Left lobe of liver (tissue), 2 donors: ENCODE data around the gene BCL7C. TPM values are rescaled to one million over a fixed set of nuclear protein-coding genes. Genes with fewer than 3 reads are reported as not detected.
"Not testable (repeated sequence)": the region's sequence is repeated elsewhere in the genome, so short reads cannot be mapped to it uniquely, and the experiment has no call there.

Experiments used
- ATAC-seq: fragments of 200-7000 bp; cut with Tn5 transposase; one replicate; pipeline ENCODE4 v1.9.1; 2020; ENCODE audit warnings: mild to moderate bottlenecking, moderate library complexity
- DNase-seq: peaks from one replicate; pipeline ENCODE4 v3.0.0-alpha.2; 2020; ENCODE audit warnings: low spot score
- total RNA-seq: library from RNA; stranded (reverse); gene quantifications from one replicate; pipeline ENCODE4 v1.2.1, GENCODE V29; 2021
- donor health status: DM: no; HTN: no; CAD: no; lungs with moderate emphysema.
- donor health status: DM: no; HTN: yes; CAD: no.

The BCL7C gene
- 6.2 TPM for total RNA-seq

GRCh38 chr16:30893744-30894539, at the start of gene BCL7C:
TSS of gene BCL7C (minus strand) at chr16:30894077. CDS start at chr16:30893944, 133 bp downstream.
- ATAC-seq (peak; percentile 90), DNase-seq (peak; percentile 95)

GRCh38 chr16:30942426-30942806, 48.5 kb upstream of the BCL7C start:
- ATAC-seq (no peak), DNase-seq (no peak)

GRCh38 chr16:30941600-30942425, 47.9 kb upstream of the BCL7C start:
- ATAC-seq (peak; percentile 96), DNase-seq (peak; percentile 83)

- ATAC-seq, DNase-seq: not testable (repeated sequence)
Measured at GRCh38 chr16:30939571-30939970, 45.7 kb upstream of the BCL7C start.

DNA sequence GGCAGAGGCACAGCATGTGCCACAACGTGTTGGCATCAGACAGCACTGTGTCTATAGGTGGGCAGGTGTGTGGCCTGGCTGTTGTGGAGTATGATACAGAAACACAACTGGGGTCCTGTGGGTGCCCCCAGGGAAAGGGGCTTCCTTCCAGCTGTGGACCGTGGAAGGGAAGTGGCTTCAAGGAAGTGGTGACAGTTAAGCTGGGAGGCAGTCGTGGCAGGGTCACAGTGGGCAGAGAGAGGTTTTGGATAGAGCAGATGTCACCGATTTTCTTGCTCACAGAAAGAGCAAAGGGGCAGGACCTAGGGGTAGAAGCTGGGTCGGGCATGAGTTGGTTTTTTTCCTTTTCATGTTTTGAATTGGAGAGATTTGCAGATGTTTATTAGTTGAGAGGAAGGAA, 43.8 kb upstream of the BCL7C start:
- DNase-seq: no peak
- no peak for ATAC-seq

DNA sequence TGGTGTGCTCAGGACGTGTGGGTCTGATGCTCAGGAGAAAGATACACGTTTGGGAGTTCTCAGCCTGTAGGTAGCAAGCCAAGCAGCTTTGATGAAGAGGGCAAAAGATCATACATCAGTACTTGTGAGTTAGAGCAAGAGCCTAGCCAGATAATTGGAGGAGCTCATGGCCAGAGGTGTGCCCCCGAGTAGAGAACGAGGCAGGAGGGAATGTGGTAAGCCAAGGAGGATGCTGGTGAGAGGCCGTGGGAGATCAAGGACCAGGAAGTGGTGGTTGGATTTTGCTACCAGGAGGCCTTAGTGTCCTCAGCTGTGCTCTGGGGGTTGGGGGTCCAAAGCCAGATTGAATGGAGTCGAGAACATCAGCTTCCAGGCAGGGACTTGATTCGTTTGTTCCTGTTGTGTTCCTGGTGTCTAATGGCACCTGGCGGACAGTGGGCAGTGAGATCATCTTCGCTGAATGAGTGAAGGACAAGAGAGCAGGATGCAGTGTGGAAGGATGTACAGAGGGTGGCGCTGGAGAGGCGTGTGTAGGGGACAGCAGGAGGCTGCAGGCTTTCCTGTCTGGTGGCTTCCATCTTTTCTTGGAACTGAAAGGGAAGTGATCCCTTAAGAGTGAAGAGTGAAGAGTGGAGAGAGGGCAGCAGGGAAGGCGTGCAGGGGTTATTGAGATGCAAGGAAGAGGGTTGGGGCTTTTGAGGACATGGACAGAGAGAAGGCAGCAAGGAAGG, 41.1 kb upstream of the BCL7C start:
- ATAC-seq: peak; percentile 65
- DNase-seq: no peak

DNA sequence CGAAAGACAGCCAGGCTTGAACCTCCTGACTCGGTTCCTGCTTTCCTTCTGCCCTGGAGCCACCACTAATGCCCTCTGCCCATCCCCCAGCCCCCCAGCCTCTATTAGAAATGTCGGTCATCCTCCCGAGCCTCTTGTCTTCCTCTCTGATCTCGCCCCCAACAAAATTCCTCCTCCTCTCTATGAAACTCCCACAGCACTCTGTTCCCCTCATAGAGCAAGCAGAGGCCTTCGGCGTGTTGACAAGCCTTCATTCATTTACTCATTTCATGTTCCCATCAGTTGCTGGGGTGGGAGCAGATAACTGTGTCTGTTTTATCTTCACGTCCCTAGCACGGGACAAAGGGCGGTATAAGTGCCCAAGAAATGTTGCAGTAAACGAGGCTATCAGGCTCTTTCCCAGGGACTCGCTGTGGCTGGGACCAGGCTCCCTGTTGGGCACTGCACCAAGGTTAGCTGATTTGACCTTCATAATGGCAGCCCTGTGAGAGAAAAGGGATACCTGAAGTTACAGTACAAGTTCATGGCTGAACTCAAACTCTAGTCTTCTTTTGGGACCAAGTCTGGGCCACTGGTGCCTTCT, 37.3 kb upstream of the BCL7C start:
- no peak for DNase-seq

DNA sequence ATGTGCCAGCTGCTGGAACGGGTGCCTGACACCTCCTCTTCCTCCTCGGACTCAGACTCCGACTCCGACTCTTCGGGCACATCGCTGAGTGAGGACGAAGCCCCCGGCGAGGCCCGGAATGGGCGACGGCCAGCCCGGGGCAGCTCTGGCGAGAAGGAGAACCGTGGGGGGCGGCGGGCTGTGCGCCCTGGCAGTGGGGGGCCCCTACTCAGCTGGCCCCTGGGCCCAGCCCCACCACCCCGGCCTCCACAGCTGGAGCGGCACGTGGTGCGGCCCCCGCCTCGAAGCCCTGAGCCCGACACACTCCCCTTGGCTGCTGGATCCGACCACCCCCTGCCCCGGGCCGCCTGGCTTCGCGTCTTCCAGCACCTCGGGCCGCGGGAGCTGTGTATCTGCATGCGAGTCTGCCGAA, 36.3 kb upstream of the BCL7C start:
- DNase-seq (no peak), ATAC-seq (no peak)

More for the DNA sequence above, 37.3 kb upstream of the BCL7C start:
- no peak for ATAC-seq

- DNase-seq (no peak), ATAC-seq (no peak)
Measured at GRCh38 chr16:30929167-30929566, 35.3 kb upstream of the BCL7C start.

DNA sequence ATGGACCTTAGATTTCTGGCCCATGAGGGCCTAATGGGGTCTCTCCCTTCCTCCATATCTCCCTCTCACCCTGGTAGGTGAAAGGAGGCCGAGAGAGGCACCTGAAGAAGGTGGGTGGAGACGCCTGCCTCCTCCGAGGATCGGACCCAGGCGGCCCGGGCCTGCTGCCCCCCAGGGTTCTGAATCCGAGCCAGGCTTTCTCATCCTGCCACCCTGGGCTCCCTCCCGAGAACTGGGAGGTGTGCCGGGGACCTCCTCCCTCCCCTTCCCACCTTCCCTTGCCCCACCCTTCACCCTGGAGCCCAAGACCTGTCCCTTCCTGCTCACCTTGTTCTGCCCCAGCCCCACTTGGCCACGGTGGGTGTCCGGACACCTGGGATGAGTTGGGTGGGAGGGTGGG, 34.5 kb upstream of the BCL7C start:
- ATAC-seq (no peak), DNase-seq (no peak)

GRCh38 chr16:30927789-30928378, 34.0 kb upstream of the BCL7C start:
- peak; percentile 54 for DNase-seq
- peak; percentile 14 for ATAC-seq

GRCh38 chr16:30926937-30927788, 33.3 kb upstream of the BCL7C start:
- DNase-seq: no peak

GRCh38 chr16:30925995-30926811, 32.3 kb upstream of the BCL7C start:
- DNase-seq (no peak), ATAC-seq (no peak)

More at GRCh38 chr16:30926937-30927788, 33.3 kb upstream of the BCL7C start:
- ATAC-seq: no peak

GRCh38 chr16:30925632-30925987, 31.7 kb upstream of the BCL7C start:
- ATAC-seq (no peak), DNase-seq (no peak)

DNA sequence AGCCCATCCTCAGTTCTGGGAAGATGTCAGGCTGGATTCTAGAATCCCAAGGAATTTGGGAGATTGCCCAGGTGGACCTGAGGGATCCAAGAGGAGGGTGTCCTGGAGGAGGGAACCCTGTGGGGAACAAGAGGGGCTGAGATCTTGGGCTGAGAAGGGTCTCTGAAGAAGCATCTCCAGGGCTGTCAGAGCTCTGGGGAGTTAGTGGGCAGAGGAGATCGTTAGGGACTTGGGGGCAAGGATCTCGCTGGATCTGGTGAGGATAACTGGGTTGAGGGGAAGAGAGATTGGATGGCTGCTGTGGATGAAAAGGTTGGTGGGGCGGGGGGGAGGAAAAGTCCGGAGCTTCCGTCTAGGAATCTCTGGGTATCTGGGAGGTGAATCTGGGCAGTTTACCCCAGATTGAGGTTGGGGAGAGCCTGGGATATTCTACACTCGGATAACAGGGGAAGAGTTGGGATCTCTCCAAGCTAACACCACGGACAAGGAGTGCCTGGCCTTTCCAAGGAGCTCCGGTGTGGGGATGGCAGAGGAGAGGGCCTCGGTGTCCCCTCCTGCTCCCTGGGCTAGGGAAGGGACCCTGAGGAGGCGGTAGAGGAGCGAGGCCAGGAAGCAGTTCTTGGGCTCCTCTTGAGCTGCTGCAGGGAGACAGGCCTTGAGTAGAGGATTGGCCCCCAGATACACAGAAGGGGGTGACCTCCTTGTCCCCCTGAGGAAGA, 31.2 kb upstream of the BCL7C start:
- DNase-seq (no peak), ATAC-seq (no peak)

DNA sequence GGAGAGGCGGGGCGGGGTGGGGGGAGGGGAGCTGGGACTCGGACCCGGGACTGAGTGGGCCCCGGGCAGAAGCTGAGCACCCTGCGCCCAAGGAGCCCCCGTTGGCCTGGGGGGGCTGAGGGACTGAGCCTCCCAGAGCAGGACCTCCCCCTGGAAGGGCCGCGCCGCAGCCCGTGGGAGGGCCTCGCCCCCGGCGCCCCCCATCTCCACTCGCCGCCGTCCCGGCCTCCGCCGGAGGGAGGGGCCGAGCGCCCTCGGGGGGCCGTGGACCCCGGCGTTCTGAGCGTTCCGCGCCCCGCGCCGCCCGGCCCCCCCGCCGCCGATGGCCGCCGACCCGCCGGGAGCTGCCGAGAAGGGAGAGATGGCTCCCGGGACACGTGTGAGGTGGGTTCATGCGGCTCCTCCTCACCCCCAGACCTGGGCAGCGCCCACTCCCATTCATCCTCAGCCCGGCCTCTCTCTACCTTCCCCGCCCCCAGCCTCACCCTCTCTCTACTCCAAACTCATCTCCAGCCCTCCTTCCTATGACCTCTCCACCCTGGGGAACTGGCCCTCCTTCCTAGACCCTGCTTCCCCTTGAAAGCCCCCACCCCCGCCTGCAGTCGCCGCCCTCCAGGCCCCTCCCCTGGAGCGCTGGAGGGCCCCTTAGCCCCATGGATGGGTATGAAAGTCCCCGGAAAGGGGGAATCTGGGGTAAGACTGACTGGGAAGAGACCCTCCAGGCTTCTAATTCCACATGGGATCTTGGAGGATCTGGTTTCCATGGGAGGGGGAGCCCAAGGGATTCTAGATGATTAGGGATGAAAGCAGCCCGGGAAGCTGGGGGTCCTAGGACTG, 30.4 kb upstream of the BCL7C start:
- DNase-seq: peak; percentile 51
- no peak for ATAC-seq

GRCh38 chr16:30923554-30924075, 29.7 kb upstream of the BCL7C start, which contains the start of gene FBXL19:
TSS of gene FBXL19 (plus strand) at chr16:30923572. CDS start at chr16:30925755, 2,183 bp downstream.
- DNase-seq (peak; percentile 59), ATAC-seq (no peak)
